K562 (cell line): ENCODE data around the gene PRMT5. TPM values are rescaled to one million over a fixed set of nuclear protein-coding genes. Genes with fewer than 3 reads are reported as not detected.

ENCODE experiments used
- CHD7 ChIP-seq: fragments of 200-600 bp; sonication (generic); IDR thresholded peaks from one replicate; pipeline ENCODE4 v1.6.1; 2012; ENCODE audit warnings: mild to moderate bottlenecking, low read depth, low read length, inconsistent platforms
- MYC ChIP-seq, 2 experiments: fragments of 250-450 bp in 1 of 2; sonication (Bioruptor Pico) in 1 of 2; IDR thresholded peaks; 2 replicates each; pipeline versions ENCODE4 v1.5.1 to v1.6.1; 2012 to 2021; ENCODE audit warnings: low read depth in 2 of 2, borderline replicate concordance in 1 of 2, improper control_type of control experiment in 1 of 2, low read length in 1 of 2, mild to moderate bottlenecking in 1 of 2, moderate library complexity in 1 of 2
- NBN ChIP-seq: fragments of 450-650 bp; IDR thresholded peaks from 2 replicates; pipeline ENCODE4 v1.6.1; 2016; ENCODE audit warnings: low read depth, mild to moderate bottlenecking
- PHF21A ChIP-seq: fragments of 450-650 bp; IDR thresholded peaks from 2 replicates; pipeline ENCODE4 v1.6.1; 2017; ENCODE audit warnings: low read depth, borderline replicate concordance
- SMAD4 ChIP-seq: fragments of 250-450 bp; sonication (Bioruptor Pico); conservative IDR thresholded peaks from 2 replicates; pipeline ENCODE4 v1.8.0; 2021; ENCODE audit warnings: inconsistent platforms, mild to moderate bottlenecking, moderate library complexity
- SRF ChIP-seq, 2 experiments: fragments of 250-450, 450-650 bp in 1 of 2; sonication (Bioruptor Pico) in 1 of 2; sonication (generic) in 1 of 2; formaldehyde crosslinking; IDR thresholded peaks; 2 replicates each; pipeline versions ENCODE4 v1.5.0 to v1.5.1; 2020 to 2022; ENCODE audit warnings: mild to moderate bottlenecking in 1 of 2, missing genetic modification reagents in 1 of 2
- ZNF184 ChIP-seq: sonication (generic); formaldehyde crosslinking; IDR thresholded peaks from 2 replicates; pipeline ENCODE4 v1.5.0; 2020; ENCODE audit warnings: missing genetic modification reagents
- polyA plus RNA-seq, 8 experiments: library from polyadenylated mRNA; depleted of rRNA in 4 of 8; stranded (reverse) in 5 of 8; unstranded in 3 of 8; fragments of >200 nt; fragmentation: Nextera tagmentation in 2 of 8; fragmentation: Illumina TruSeq in 1 of 8; extraction: Ambion mirVana in 2 of 8; extraction: Trizol in 1 of 8; gene quantifications; 2 replicates each; pipeline versions ENCODE4 v1.2.1 to v1.2.3, GENCODE V29; 2011 to 2014; ENCODE audit warnings: inconsistent platforms in 1 of 8, missing spikeins in 1 of 8
- total RNA-seq, 7 experiments: library from RNA; depleted of rRNA in 6 of 7; stranded (reverse); fragments of >200 nt in 6 of 7; fragmentation: Illumina TruSeq in 2 of 7; extraction: Trizol in 2 of 7; gene quantifications; 2 replicates each; pipeline versions ENCODE4 v1.2.1 to v1.2.3, GENCODE V29; 2011 to 2021; ENCODE audit warnings: low replicate concordance in 1 of 7
- TF ChIP-seq, protein P1 (sequence below): fragments of 250-450 bp; sonication (Bioruptor Pico); IDR thresholded peaks from 2 replicates; pipeline ENCODE4 v1.4.0; 2020; ENCODE audit warnings: mild to moderate bottlenecking, moderate library complexity
- TF ChIP-seq, protein P2 (sequence below): fragments of 450-650 bp; IDR thresholded peaks from 2 replicates; pipeline ENCODE4 v1.6.1; 2016; ENCODE audit warnings: missing biosample characterization, missing genetic modification characterization

The PRMT5 gene
- total and polyA plus RNA-seq, 9 of the 15 experiments (the other 6 are each of a cell fraction or from before 2014, with no cell fraction given), result 114 to 552 (median 222) TPM

DNA sequence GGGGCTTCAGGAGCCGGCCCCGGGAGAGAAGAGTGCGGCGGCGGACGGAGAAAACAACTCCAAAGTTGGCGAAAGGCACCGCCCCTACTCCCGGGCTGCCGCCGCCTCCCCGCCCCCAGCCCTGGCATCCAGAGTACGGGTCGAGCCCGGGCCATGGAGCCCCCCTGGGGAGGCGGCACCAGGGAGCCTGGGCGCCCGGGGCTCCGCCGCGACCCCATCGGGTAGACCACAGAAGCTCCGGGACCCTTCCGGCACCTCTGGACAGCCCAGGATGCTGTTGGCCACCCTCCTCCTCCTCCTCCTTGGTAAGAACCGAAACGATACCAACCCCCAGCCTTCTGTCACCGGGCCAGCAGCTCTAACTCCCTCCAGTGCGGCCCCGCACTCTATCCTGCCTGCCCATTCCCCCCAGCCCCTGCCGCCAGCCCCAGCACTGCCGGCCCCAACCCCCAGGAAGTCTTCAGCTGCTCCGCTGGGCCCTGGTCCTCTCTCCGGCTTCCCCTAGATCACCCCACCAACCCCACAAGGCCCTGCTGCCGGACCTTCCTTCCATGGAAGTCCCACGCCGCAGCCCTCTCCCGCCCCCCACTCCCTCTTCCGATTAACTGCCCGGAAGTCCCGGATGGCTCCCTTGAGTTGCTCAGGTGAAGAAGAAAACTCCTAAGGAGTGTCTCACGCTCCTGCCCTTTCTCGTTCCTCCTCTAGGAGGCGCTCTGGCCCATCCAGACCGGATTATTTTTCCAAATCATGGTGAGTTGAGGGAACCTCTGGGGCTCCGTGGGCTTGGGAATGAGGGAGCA lies 56.9 kb downstream of the PRMT5 start (continued):
- TF ChIP-seq CHD7 (no peak), SRF (CRISPR knock-in tag; IDR thresholded peaks at IDR 0.05) (no peak), MYC (IDR thresholded peaks at IDR 0.05; ENCODE audit: low read depth, low read length) (peak; percentile 66), MYC (CRISPR knock-in tag; IDR thresholded peaks at IDR 0.05; ENCODE audit: borderline replicate concordance, low read depth) (no peak), ZNF184 (CRISPR knock-in tag) (no peak), NBN (0 out of 2 replicates have a peak, but pooled peaks have one; percentile 42), PHF21A (peak; percentile 61; the same call in 1 of the 2 replicates), SMAD4 (CRISPR knock-in tag) (0 out of 2 replicates have a peak, but pooled peaks have one; percentile 14)
- TF ChIP-seq, protein P1, sequence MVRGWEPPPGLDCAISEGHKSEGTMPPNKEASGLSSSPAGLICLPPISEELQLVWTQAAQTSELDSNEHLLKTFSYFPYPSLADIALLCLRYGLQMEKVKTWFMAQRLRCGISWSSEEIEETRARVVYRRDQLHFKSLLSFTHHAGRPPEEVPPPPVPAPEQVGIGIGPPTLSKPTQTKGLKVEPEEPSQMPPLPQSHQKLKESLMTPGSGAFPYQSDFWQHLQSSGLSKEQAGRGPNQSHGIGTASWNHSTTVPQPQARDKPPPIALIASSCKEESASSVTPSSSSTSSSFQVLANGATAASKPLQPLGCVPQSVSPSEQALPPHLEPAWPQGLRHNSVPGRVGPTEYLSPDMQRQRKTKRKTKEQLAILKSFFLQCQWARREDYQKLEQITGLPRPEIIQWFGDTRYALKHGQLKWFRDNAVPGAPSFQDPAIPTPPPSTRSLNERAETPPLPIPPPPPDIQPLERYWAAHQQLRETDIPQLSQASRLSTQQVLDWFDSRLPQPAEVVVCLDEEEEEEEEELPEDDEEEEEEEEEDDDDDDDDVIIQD (CRISPR knock-in tag), result 0 out of 2 replicates have a peak, but pooled peaks have one; percentile 52
- TF ChIP-seq, protein P2, sequence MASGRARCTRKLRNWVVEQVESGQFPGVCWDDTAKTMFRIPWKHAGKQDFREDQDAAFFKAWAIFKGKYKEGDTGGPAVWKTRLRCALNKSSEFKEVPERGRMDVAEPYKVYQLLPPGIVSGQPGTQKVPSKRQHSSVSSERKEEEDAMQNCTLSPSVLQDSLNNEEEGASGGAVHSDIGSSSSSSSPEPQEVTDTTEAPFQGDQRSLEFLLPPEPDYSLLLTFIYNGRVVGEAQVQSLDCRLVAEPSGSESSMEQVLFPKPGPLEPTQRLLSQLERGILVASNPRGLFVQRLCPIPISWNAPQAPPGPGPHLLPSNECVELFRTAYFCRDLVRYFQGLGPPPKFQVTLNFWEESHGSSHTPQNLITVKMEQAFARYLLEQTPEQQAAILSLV (tag), result no peak
